ENCODE measurements around the gene OSBPL10. TPM values are rescaled to one million over a fixed set of nuclear protein-coding genes. Genes with fewer than 3 reads are reported as not detected.

Gene OSBPL10
- total and polyA plus RNA-seq, 2 of the 8 experiments (the other 6 are each of a cell fraction or from before 2014, with no cell fraction given) = 26.2 to 86.7 TPM

GRCh38 chr3:31755926-31756658 lies 225.0 kb downstream of the OSBPL10 start:
- H3K56ac ChIP-seq (replicated peaks; ENCODE audit: insufficient read length, low read depth, low read length) = no peak overlapping the region
- H3K79me1 ChIP-seq (ENCODE audit: low read depth, low read length) = no peaks in the 10 kb centered on the region
- no peak overlapping the region for H2BK20ac ChIP-seq (ENCODE audit: low read length)
- no peak overlapping the region for H3K4me3 ChIP-seq (ENCODE audit: extremely low read depth in 1 of 4, insufficient read depth in 2 of 4, low read depth in 3 of 4, low read length in 4 of 4)
- no peak overlapping the region for H2BK120ac ChIP-seq (replicated peaks; ENCODE audit: low read depth, low read length)
- DNase-seq (ENCODE audit: low read depth in 1 of 2, low spot score in 2 of 2) (no peak), FAIRE-seq (no peak)
- no peak overlapping the region for H4K5ac ChIP-seq (ENCODE audit: insufficient read length, low read depth, low read length)
- H3K9me3 ChIP-seq (ENCODE audit: insufficient read depth in 2 of 2, low read depth in 1 of 2, low read length in 1 of 2) = no peaks in the 10 kb centered on the region; a peak in 1 of 4 replicates
- H3K79me2 ChIP-seq (ENCODE audit: control insufficient read depth in 1 of 2, insufficient read depth in 2 of 2, low read length in 2 of 2) = peaks cover 0 to 13% of the 10 kb centered on the region in 2 experiments; a peak in 2 of 4 replicates
- H3K27me3 ChIP-seq (replicated peaks in 1 of 4; ENCODE audit: control insufficient read depth in 3 of 4, extremely low read depth in 1 of 4, insufficient read depth in 3 of 4, low read length in 3 of 4) = no peaks in the 10 kb centered on the region
- WGBS, 2 experiments (ENCODE audit: extremely low coverage in 1 of 2, insufficient coverage in 1 of 2, insufficient read length in 1 of 2, insufficient replicate concordance in 2 of 2, low coverage in 1 of 2, low lambda C conversion rate in 2 of 2, missing lambda C conversion rate in 1 of 2) = 92% methylated on average over 7 of the region's 7 CpGs; no CpG with 5 or more reads in 1 of the 2 experiments
- CTCF ChIA-PET (ENCODE audit: partially characterized antibody) = no interaction called here
- H2AK5ac ChIP-seq (ENCODE audit: low read depth, low read length) = no peak overlapping the region
- H4K20me1 ChIP-seq (replicated peaks in 1 of 2; ENCODE audit: control insufficient read depth in 1 of 2, insufficient read depth in 2 of 2, low read length in 2 of 2) = peaks cover 0 to 2% of the 10 kb centered on the region in 2 experiments
- no peak overlapping the region for H2BK15ac ChIP-seq (ENCODE audit: low read length)
- no peak overlapping the region for H3K18ac ChIP-seq (ENCODE audit: extremely low read depth, low read length)
- no peak overlapping the region for H3K4ac ChIP-seq (replicated peaks; ENCODE audit: insufficient read length, low read depth, low read length)
- no peak overlapping the region for H3K23ac ChIP-seq (ENCODE audit: insufficient read length)
- H4K91ac ChIP-seq (replicated peaks; ENCODE audit: insufficient read length, low read length) = no peak overlapping the region
- no peak overlapping the region for H2BK5ac ChIP-seq (ENCODE audit: low read depth, low read length)
- POLR2A ChIA-PET (ENCODE audit: partially characterized antibody) = no interaction called here
- H3K36me3 ChIP-seq (ENCODE audit: control insufficient read depth in 2 of 4, insufficient read depth in 4 of 4, low read length in 3 of 4) = peaks cover 0 to 3% (median 0%) of the 10 kb centered on the region in 4 experiments; a peak in 3 of 8 replicates
- no peak overlapping the region for H3K4me2 ChIP-seq (ENCODE audit: insufficient read depth in 1 of 2, low read depth in 2 of 2, low read length in 2 of 2)
- no peak overlapping the region for H2AFZ ChIP-seq (ENCODE audit: low read length)
- H3K9ac ChIP-seq (replicated peaks in 1 of 4; ENCODE audit: extremely low read depth in 1 of 4, low read depth in 3 of 4, low read length in 3 of 4) = no peak overlapping the region
- no peak overlapping the region for H4K8ac ChIP-seq (ENCODE audit: extremely low read depth, insufficient read depth, low read length)
- no peak overlapping the region for H3K14ac ChIP-seq (ENCODE audit: insufficient read length)
- no peak overlapping the region for H2BK12ac ChIP-seq (ENCODE audit: low read depth, low read length)
- H3K27ac ChIP-seq (ENCODE audit: low read depth, low read length) = no peak overlapping the region
- H3K23me2 ChIP-seq (ENCODE audit: low read depth, low read length) = no peaks in the 10 kb centered on the region
- H3K4me1 ChIP-seq (replicated peaks in 1 of 4; ENCODE audit: control insufficient read depth in 3 of 4, insufficient read depth in 4 of 4, low read length in 3 of 4) = peaks cover 0 to 6% (median 3%) of the 10 kb centered on the region in 4 experiments; a peak in 2 of 7 replicates
- TF ChIP-seq CREB1 (IDR thresholded peaks at IDR 0.05) (no peak), SRF (IDR thresholded peaks at IDR 0.05; ENCODE audit: low read depth, low read length) (no peak), EP300 (IDR thresholded peaks at IDR 0.05; ENCODE audit: borderline replicate concordance in 1 of 2, low read depth in 2 of 2, low read length in 2 of 2) (no peak), ZNF274 (IDR thresholded peaks at IDR 0.05; ENCODE audit: borderline replicate concordance, extremely low read depth, low read length) (no peak), POLR2AphosphoS5 (IDR thresholded peaks at IDR 0.05; ENCODE audit: low read depth, low read length) (no peak), BACH1 (IDR thresholded peaks at IDR 0.05; ENCODE audit: low read length) (no peak), NANOG (IDR thresholded peaks at IDR 0.05; ENCODE audit: insufficient read depth, low read depth, low read length, poor library complexity, severe bottlenecking) (no peak), TAF7 (optimal IDR thresholded peaks at IDR 0.05; ENCODE audit: borderline replicate concordance, low read depth, low read length) (no peak), RBBP5 (IDR thresholded peaks at IDR 0.05; ENCODE audit: borderline replicate concordance, low read depth, low read length) (no peak), SP4 (IDR thresholded peaks at IDR 0.05; ENCODE audit: low read length) (no peak), SUZ12 (IDR thresholded peaks at IDR 0.05; ENCODE audit: low read length) (no peak)
